Ovary (tissue), 9 donors: Measurements from ENCODE around the gene AIG1. TPM values are rescaled to one million over a fixed set of nuclear protein-coding genes. Genes with fewer than 3 reads are reported as not detected.

Experiments
- DNase-seq, 5 donors: peaks; one replicate each; pipeline ENCODE4 v3.0.0-alpha.2; 2019 to 2020
- H3K27ac ChIP-seq, 2 donors: fragments of 200-600 bp; one replicate each; pipeline versions ENCODE4 v1.5.1 to v1.8.0; 2019 to 2022
- H3K27me3 ChIP-seq: fragments of 200-600 bp; one replicate; pipeline ENCODE4 v1.8.0; 2022
- H3K36me3 ChIP-seq: fragments of 200-600 bp; sonication (generic); one replicate; pipeline ENCODE4 v1.5.1; 2019
- H3K4me1 ChIP-seq: one replicate; pipeline ENCODE4 v1.8.1; 2013; ENCODE audit warnings: mild to moderate bottlenecking, moderate library complexity; ENCODE audit not compliant: insufficient read depth
- H3K4me3 ChIP-seq: fragments of 200-600 bp; sonication (generic); one replicate; pipeline ENCODE4 v1.5.1; 2017
- H3K9me3 ChIP-seq, 2 donors: fragments of 200-600 bp in 1 of 2; sonication (generic) in 1 of 2; one replicate each; pipeline versions ENCODE4 v1.5.1 to v1.8.1; 2013 to 2019; ENCODE audit warnings: mild to moderate bottlenecking in 1 of 2, moderate library complexity in 1 of 2
- CTCF ChIP-seq, 3 donors: fragments of 450-650 bp in 2 of 3; fragments of 200-600 bp in 1 of 3; IDR thresholded peaks; one replicate each; pipeline versions ENCODE4 v1.5.1 to v1.8.0; 2016 to 2022; ENCODE audit warnings: antibody characterized with exemption in 3 of 3, mild to moderate bottlenecking in 1 of 3
- EP300 ChIP-seq: sonication (generic); formaldehyde crosslinking; IDR thresholded peaks from one replicate; pipeline ENCODE4 v1.6.1; 2017; ENCODE audit warnings: antibody characterized with exemption
- POLR2A ChIP-seq: fragments of 450-650 bp; IDR thresholded peaks from one replicate; pipeline ENCODE4 v1.6.1; 2017; ENCODE audit warnings: antibody characterized with exemption, mild to moderate bottlenecking, moderate library complexity
- WGBS, 3 donors: extraction: QIAGEN DNeasy Blood & Tissue Kit in 1 of 3; methylation state at CpG; one replicate each; pipeline versions ENCODE4 v1.1.5 to v1.1.7; 2013 to 2017; 5-methylcytosine and 5-hydroxymethylcytosine counted together
- intact Hi-C, 4 donors: fragments of 100-400 bp; cut with DNase I; formaldehyde crosslinking; loops; one replicate each; pipeline versions ENCODE4 v1.11.0 to v1.15.1; 2022 to 2023
- polyA plus RNA-seq, 2 donors: library from polyadenylated mRNA; stranded (reverse); fragments of 200-250 nt in 1 of 2; fragments of 350-450 nt in 1 of 2; fragmentation: Illumina TruSeq in 1 of 2; extraction: RNeasy Lipid Tissue Mini Kit (QIAGEN cat#74804) in 1 of 2; gene quantifications; one replicate each; pipeline ENCODE4 v1.2.3, GENCODE V29; 2013 to 2014
- total RNA-seq, 7 donors: library from RNA; depleted of rRNA in 2 of 7; stranded (reverse); fragments of >200 nt in 2 of 7; fragmentation: NEBNext Ultra II Directional in 3 of 7; extraction: Animal tissue kit (Norgen Biotek cat#: 25700) in 3 of 7; gene quantifications; one replicate each; pipeline versions ENCODE4 v1.1.0 to v1.2.4, GENCODE V29; 2016 to 2023
- donor health status: DM: no; HTN: no; CAD: no; lungs with moderate emphysema.
- donor health status: DM: no; HTN: no; CAD: no.
- donor health status: Bipolar disorder and iron deficiency.
- donor health status: DM: yes; HTN: yes; CAD: no.
- donor health status: DM: no; HTN: no; CAD: no.
- donor health status: DM: yes; HTN: yes; CAD: no.

Gene AIG1
- total and polyA plus RNA-seq, 9 donors, result 27.8 to 91.0 (median 37.3) TPM

GRCh38 chr6:143222801-143223231 is 162.1 kb downstream of the AIG1 start:
- intact Hi-C loops, result no loop called here
- H3K9me3 ChIP-seq, result no peaks in the 10 kb centered on the region
- H3K27ac ChIP-seq, result peak overlapping the region in 1 of 2 donors; percentile 54
- H3K27me3 ChIP-seq, result no peaks in the 10 kb centered on the region
- TF ChIP-seq CTCF (IDR thresholded peaks at IDR 0.05) (no peak), POLR2A (no peak), EP300 (no peak)
- no peak overlapping the region for H3K4me3 ChIP-seq
- peaks cover 8% of the 10 kb centered on the region for H3K4me1 ChIP-seq
- peak in 3 of 5 donors; percentile 25 to 36 (median 26) for DNase-seq
- WGBS, 3 donors, result 5 to 14% (median 5%) methylated on average over 2 of the region's 2 CpGs
- no peaks in the 10 kb centered on the region for H3K36me3 ChIP-seq

- Histone ChIP-seq H3K9me3 (no peaks in the 10 kb centered on the region), H3K36me3 (no peaks in the 10 kb centered on the region), H3K27me3 (no peaks in the 10 kb centered on the region), H3K4me1 (peaks cover 8% of the 10 kb centered on the region), H3K27ac (peak overlapping the region in 1 of 2 donors; percentile 54), H3K4me3 (no peak overlapping the region)
- intact Hi-C loops, result no loop called here
- WGBS, 3 donors, result 69 to 74% (median 74%) methylated on average over 8 of the region's 8 CpGs
- TF ChIP-seq CTCF (IDR thresholded peaks at IDR 0.05), result no peak
- DNase-seq, result peak; percentile 30 to 58 (median 38)
Measured at GRCh38 chr6:143223895-143224294, 163.2 kb downstream of the AIG1 start.

- Histone ChIP-seq H3K36me3 (no peaks in the 10 kb centered on the region), H3K4me1 (peaks cover 8% of the 10 kb centered on the region), H3K27me3 (no peaks in the 10 kb centered on the region), H3K9me3 (no peaks in the 10 kb centered on the region), H3K4me3 (no peak overlapping the region), H3K27ac (peak overlapping the region in 1 of 2 donors; percentile 54)
- intact Hi-C loops, result no loop called here
- DNase-seq, result no peak
- TF ChIP-seq CTCF (IDR thresholded peaks at IDR 0.05) (no peak), POLR2A (no peak), EP300 (no peak)
- 94 to 96% (median 96%) methylated on average over 3 of the region's 3 CpGs for WGBS, 3 donors
Measured at GRCh38 chr6:143224516-143224915, 163.8 kb downstream of the AIG1 start.

- intact Hi-C loops, result loop anchor here in 1 of 4 donors (1.0 kb wide), 1 partner anchor 9 kb away; no protein-coding TSS in a partner anchor
Measured at GRCh38 chr6:143225929-143226328, 165.2 kb downstream of the AIG1 start.

GRCh38 chr6:143227675-143228074 is 167.0 kb downstream of the AIG1 start:
- DNase-seq, result no peak
- intact Hi-C loops, result no loop called here
- H3K4me1 ChIP-seq, result peaks cover 6% of the 10 kb centered on the region

More at GRCh38 chr6:143225929-143226328, 165.2 kb downstream of the AIG1 start:
- Histone ChIP-seq H3K4me3 (no peak overlapping the region), H3K36me3 (no peaks in the 10 kb centered on the region), H3K4me1 (peaks cover 8% of the 10 kb centered on the region), H3K27ac (no peak overlapping the region), H3K27me3 (no peaks in the 10 kb centered on the region), H3K9me3 (no peaks in the 10 kb centered on the region)
- TF ChIP-seq EP300, result no peak
- WGBS, 3 donors, result 92 to 96% (median 96%) methylated on average over 2 of the region's 2 CpGs
- DNase-seq, result no peak

More at GRCh38 chr6:143227675-143228074, 167.0 kb downstream of the AIG1 start:
- TF ChIP-seq CTCF (IDR thresholded peaks at IDR 0.05) (no peak), EP300 (no peak), POLR2A (no peak)
- H3K9me3 ChIP-seq, result no peaks in the 10 kb centered on the region
- WGBS, 3 donors, result 90 to 93% (median 91%) methylated on average over 3 of the region's 3 CpGs
- H3K36me3 ChIP-seq, result no peaks in the 10 kb centered on the region
- no peaks in the 10 kb centered on the region for H3K27me3 ChIP-seq
- H3K27ac ChIP-seq, result no peak overlapping the region
- no peak overlapping the region for H3K4me3 ChIP-seq
